Gastrocnemius medialis (tissue), 4 donors: ENCODE results near the gene CNTN4. TPM values are rescaled to one million over a fixed set of nuclear protein-coding genes. Genes with fewer than 3 reads are reported as not detected.

ENCODE experiments used
- ATAC-seq, 2 donors: fragments of 150-250 bp; one replicate each; pipeline ENCODE4 v1.9.1; 2016
- DNase-seq, 2 donors: peaks; one replicate each; pipeline ENCODE4 v3.0.0-alpha.2; 2019
- H3K27ac ChIP-seq, 4 donors: fragments of 200-600 bp; sonication (generic); 1 replicate in 1 of 4; 2 replicates in 3 of 4; pipeline ENCODE4 v1.5.1; 2016 to 2018; ENCODE audit warnings: mild to moderate bottlenecking in 2 of 4, moderate library complexity in 1 of 4
- H3K27me3 ChIP-seq, 3 donors: fragments of 200-600 bp; sonication (generic) in 2 of 3; 1 replicate in 1 of 3; 2 replicates in 2 of 3; pipeline versions ENCODE4 v1.5.1 to v1.6.0; 2016 to 2019; ENCODE audit warnings: mild to moderate bottlenecking in 1 of 3, moderate library complexity in 1 of 3
- H3K36me3 ChIP-seq, 2 donors: fragments of 200-600 bp; sonication (generic) in 1 of 2; one replicate each; pipeline ENCODE4 v1.5.1; 2017 to 2018
- H3K4me1 ChIP-seq, 2 donors: fragments of 200-600 bp; sonication (generic) in 1 of 2; one replicate each; pipeline ENCODE4 v1.5.1; 2016 to 2017; ENCODE audit warnings: mild to moderate bottlenecking in 2 of 2
- H3K4me3 ChIP-seq, 4 donors: fragments of 200-600 bp; sonication (generic) in 3 of 4; 1 replicate in 1 of 4; 2 replicates in 3 of 4; pipeline ENCODE4 v1.5.1; 2016 to 2019; ENCODE audit warnings: mild to moderate bottlenecking in 2 of 4
- H3K9me3 ChIP-seq, 3 donors: fragments of 200-600 bp; sonication (generic) in 2 of 3; 1 replicate in 1 of 3; 2 replicates in 2 of 3; pipeline ENCODE4 v1.5.1; 2016 to 2019
- POLR2A ChIP-seq, 2 donors: fragments of 450-650 bp; IDR thresholded peaks; one replicate each; pipeline ENCODE4 v1.6.1; 2017; ENCODE audit warnings: antibody characterized with exemption in 2 of 2, mild to moderate bottlenecking in 2 of 2, moderate library complexity in 2 of 2
- in situ Hi-C, 4 donors: fragments of 200-750 bp; cut with MboI; loops; one replicate each; pipeline versions ENCODE4 v1.15.0 to v1.8.0; 2017; ENCODE audit warnings: low sequenced_read_pairs in 4 of 4
- intact Hi-C: fragments of 100-400 bp; cut with DNase I; formaldehyde crosslinking; loops from one replicate; pipeline ENCODE4 v1.15.1; 2023; ENCODE audit warnings: low total_unique reads
- total RNA-seq, 4 donors: library from RNA; depleted of rRNA; stranded (reverse); fragments of >200 nt; gene quantifications; one replicate each; pipeline versions ENCODE4 v1.1.0 to v1.2.3, GENCODE V29; 2016
- TF ChIP-seq, protein P1 (sequence below), 5 experiments: fragments of 450-650 bp in 3 of 5; fragments of 200-600 bp in 2 of 5; sonication (generic) in 2 of 5; IDR thresholded peaks in 4 of 5; conservative IDR thresholded peaks in 1 of 5; 1 replicate in 4 of 5; 2 replicates in 1 of 5; pipeline ENCODE4 v1.5.1; 2016 to 2019; ENCODE audit warnings: antibody characterized with exemption in 5 of 5, mild to moderate bottlenecking in 3 of 5, moderate library complexity in 3 of 5

The CNTN4 gene
- total RNA-seq, 4 donors from 2014 or later, result 0.51 to 1.9 (median 1.4) TPM

- Histone ChIP-seq H3K27ac (no peak overlapping the region), H3K27me3 (no peaks in the 10 kb centered on the region), H3K36me3 (no peaks in the 10 kb centered on the region), H3K4me1 (no peaks in the 10 kb centered on the region), H3K4me3 (no peak overlapping the region), H3K9me3 (no peaks in the 10 kb centered on the region)
- intact Hi-C loops (no loop called here), in situ Hi-C loops (no loop called here)
- DNase-seq, result no peak
- TF ChIP-seq, protein P1, sequence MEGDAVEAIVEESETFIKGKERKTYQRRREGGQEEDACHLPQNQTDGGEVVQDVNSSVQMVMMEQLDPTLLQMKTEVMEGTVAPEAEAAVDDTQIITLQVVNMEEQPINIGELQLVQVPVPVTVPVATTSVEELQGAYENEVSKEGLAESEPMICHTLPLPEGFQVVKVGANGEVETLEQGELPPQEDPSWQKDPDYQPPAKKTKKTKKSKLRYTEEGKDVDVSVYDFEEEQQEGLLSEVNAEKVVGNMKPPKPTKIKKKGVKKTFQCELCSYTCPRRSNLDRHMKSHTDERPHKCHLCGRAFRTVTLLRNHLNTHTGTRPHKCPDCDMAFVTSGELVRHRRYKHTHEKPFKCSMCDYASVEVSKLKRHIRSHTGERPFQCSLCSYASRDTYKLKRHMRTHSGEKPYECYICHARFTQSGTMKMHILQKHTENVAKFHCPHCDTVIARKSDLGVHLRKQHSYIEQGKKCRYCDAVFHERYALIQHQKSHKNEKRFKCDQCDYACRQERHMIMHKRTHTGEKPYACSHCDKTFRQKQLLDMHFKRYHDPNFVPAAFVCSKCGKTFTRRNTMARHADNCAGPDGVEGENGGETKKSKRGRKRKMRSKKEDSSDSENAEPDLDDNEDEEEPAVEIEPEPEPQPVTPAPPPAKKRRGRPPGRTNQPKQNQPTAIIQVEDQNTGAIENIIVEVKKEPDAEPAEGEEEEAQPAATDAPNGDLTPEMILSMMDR (IDR thresholded peaks at IDR 0.05 in 4 of 5, conservative IDR thresholded peaks at IDR 0.05 in 1 of 5), result no peak
- TF ChIP-seq POLR2A (IDR thresholded peaks at IDR 0.05), result no peak
- ATAC-seq, result no peak
Observed at GRCh38 chr3:2391896-2392295, 293.2 kb downstream of the CNTN4 start.

DNA sequence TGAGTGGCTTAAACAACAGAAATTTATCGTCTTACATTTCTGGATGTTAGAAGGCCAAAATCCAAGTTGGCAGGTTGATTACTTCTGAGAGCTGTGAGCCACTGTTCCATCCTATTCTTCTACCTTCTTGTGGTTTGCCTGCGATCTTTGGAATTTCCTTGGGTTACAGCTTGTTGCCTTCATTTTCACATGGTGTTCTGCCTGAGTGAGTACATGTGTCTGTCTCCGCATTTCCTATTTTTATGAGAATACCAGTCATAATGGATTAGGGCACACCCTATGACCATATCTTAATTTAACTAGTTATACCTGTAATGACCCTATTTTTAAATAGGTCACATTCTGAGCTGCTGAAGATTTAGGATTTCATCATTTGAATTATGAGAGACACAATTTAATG is 294.3 kb downstream of the CNTN4 start:
- no peak for DNase-seq
- Histone ChIP-seq H3K4me1 (no peaks in the 10 kb centered on the region), H3K27ac (no peak overlapping the region), H3K36me3 (no peaks in the 10 kb centered on the region), H3K9me3 (no peaks in the 10 kb centered on the region), H3K27me3 (no peaks in the 10 kb centered on the region), H3K4me3 (no peak overlapping the region)
- no peak for ATAC-seq
- in situ Hi-C loops (no loop called here), intact Hi-C loops (no loop called here)
- no peak for TF ChIP-seq POLR2A (IDR thresholded peaks at IDR 0.05)

DNA sequence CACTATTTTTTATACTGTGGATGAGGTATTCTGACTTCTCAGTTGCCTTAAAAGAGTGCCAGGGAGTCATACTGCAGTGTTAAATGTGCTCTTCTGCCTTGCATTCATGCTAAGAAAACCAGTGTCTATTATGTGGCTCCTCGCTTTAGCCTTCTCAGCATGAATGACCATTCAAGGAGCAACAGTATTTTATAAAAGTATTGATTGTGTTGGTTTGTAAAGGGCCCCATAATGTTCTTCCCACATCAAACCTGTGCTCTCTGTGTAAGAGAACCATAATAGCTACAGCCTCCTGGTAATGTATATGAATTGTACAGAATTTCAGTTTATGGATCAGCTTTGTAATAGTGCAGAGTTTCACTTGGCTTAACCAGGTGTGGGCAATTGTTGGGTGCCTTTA is 316.4 kb downstream of the CNTN4 start:
- no peaks in the 10 kb centered on the region for H3K9me3 ChIP-seq
- H3K27me3 ChIP-seq, result no peaks in the 10 kb centered on the region
- H3K27ac ChIP-seq, result no peak overlapping the region
- ATAC-seq (no peak), DNase-seq (no peak)
- in situ Hi-C loops (no loop called here), intact Hi-C loops (no loop called here)
- H3K4me1 ChIP-seq, result no peaks in the 10 kb centered on the region
- no peaks in the 10 kb centered on the region for H3K36me3 ChIP-seq
- TF ChIP-seq, protein P1 (IDR thresholded peaks at IDR 0.05 in 4 of 5, conservative IDR thresholded peaks at IDR 0.05 in 1 of 5), result no peak
- no peak for TF ChIP-seq POLR2A (IDR thresholded peaks at IDR 0.05)
- H3K4me3 ChIP-seq, result no peak overlapping the region

- Histone ChIP-seq H3K36me3 (no peaks in the 10 kb centered on the region), H3K4me3 (no peak overlapping the region), H3K27ac (no peak overlapping the region), H3K4me1 (no peaks in the 10 kb centered on the region), H3K9me3 (no peaks in the 10 kb centered on the region), H3K27me3 (no peaks in the 10 kb centered on the region)
- ATAC-seq (no peak), DNase-seq (no peak)
- intact Hi-C loops, result no loop called here
- in situ Hi-C loops, result no loop called here
- TF ChIP-seq, protein P1 (IDR thresholded peaks at IDR 0.05 in 4 of 5, conservative IDR thresholded peaks at IDR 0.05 in 1 of 5), result no peak
- no peak for TF ChIP-seq POLR2A (IDR thresholded peaks at IDR 0.05)
Observed at GRCh38 chr3:2420919-2421318, 322.3 kb downstream of the CNTN4 start.

DNA sequence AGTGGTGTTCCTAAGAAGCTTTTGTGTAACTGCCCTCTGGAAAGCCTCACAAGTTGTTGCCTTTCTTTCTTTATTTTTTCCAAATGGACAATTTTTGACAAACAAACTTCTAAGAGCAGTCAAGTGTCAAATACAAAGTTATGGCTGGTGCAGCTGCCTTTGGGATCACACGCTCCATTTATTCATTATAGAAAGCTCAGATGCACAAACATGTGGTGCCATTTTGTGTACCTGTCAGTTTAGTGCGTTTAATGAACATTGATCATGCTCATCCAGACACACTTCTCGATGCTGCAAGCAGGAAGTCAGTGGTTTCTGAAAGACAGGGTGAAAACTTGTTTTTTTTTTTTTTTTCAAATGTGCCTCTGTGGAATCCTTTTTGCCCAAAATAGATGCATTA is 324.5 kb downstream of the CNTN4 start:
- no peak for TF ChIP-seq POLR2A (IDR thresholded peaks at IDR 0.05)
- TF ChIP-seq, protein P1 (IDR thresholded peaks at IDR 0.05 in 4 of 5, conservative IDR thresholded peaks at IDR 0.05 in 1 of 5), result no peak
- no peaks in the 10 kb centered on the region for H3K36me3 ChIP-seq
- intact Hi-C loops, result no loop called here
- H3K27me3 ChIP-seq, result no peaks in the 10 kb centered on the region
- H3K4me1 ChIP-seq, result no peaks in the 10 kb centered on the region
- DNase-seq (no peak), ATAC-seq (no peak)
- H3K27ac ChIP-seq, result no peak overlapping the region
- no peaks in the 10 kb centered on the region for H3K9me3 ChIP-seq
- in situ Hi-C loops, result no loop called here
- no peak overlapping the region for H3K4me3 ChIP-seq
